ENCODE results near the gene NSUN3.

- TF ChIP-seq, protein P1, sequence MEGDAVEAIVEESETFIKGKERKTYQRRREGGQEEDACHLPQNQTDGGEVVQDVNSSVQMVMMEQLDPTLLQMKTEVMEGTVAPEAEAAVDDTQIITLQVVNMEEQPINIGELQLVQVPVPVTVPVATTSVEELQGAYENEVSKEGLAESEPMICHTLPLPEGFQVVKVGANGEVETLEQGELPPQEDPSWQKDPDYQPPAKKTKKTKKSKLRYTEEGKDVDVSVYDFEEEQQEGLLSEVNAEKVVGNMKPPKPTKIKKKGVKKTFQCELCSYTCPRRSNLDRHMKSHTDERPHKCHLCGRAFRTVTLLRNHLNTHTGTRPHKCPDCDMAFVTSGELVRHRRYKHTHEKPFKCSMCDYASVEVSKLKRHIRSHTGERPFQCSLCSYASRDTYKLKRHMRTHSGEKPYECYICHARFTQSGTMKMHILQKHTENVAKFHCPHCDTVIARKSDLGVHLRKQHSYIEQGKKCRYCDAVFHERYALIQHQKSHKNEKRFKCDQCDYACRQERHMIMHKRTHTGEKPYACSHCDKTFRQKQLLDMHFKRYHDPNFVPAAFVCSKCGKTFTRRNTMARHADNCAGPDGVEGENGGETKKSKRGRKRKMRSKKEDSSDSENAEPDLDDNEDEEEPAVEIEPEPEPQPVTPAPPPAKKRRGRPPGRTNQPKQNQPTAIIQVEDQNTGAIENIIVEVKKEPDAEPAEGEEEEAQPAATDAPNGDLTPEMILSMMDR (conservative IDR thresholded peaks at IDR 0.05; ENCODE audit: low read length), result no peak
- TF ChIP-seq EZH2phosphoT487 (IDR thresholded peaks at IDR 0.05; ENCODE audit: borderline replicate concordance, low read depth, low read length), result no peak
Observed at GRCh38 chr3:94106268-94106667, 43.4 kb downstream of the NSUN3 start.
